Measurements from ENCODE around the gene SHISA9.

- TF ChIP-seq POLR2AphosphoS5 (IDR thresholded peaks at IDR 0.05; ENCODE audit: low read depth, low read length) (no peak), SIN3A (IDR thresholded peaks at IDR 0.05; ENCODE audit: borderline replicate concordance, insufficient read depth, low read length) (no peak)
- TF ChIP-seq, protein P1, sequence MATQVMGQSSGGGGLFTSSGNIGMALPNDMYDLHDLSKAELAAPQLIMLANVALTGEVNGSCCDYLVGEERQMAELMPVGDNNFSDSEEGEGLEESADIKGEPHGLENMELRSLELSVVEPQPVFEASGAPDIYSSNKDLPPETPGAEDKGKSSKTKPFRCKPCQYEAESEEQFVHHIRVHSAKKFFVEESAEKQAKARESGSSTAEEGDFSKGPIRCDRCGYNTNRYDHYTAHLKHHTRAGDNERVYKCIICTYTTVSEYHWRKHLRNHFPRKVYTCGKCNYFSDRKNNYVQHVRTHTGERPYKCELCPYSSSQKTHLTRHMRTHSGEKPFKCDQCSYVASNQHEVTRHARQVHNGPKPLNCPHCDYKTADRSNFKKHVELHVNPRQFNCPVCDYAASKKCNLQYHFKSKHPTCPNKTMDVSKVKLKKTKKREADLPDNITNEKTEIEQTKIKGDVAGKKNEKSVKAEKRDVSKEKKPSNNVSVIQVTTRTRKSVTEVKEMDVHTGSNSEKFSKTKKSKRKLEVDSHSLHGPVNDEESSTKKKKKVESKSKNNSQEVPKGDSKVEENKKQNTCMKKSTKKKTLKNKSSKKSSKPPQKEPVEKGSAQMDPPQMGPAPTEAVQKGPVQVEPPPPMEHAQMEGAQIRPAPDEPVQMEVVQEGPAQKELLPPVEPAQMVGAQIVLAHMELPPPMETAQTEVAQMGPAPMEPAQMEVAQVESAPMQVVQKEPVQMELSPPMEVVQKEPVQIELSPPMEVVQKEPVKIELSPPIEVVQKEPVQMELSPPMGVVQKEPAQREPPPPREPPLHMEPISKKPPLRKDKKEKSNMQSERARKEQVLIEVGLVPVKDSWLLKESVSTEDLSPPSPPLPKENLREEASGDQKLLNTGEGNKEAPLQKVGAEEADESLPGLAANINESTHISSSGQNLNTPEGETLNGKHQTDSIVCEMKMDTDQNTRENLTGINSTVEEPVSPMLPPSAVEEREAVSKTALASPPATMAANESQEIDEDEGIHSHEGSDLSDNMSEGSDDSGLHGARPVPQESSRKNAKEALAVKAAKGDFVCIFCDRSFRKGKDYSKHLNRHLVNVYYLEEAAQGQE (IDR thresholded peaks at IDR 0.05; ENCODE audit: insufficient read depth in 1 of 2, low read depth in 2 of 2, low read length in 2 of 2): no peak
Measured at GRCh38 chr16:13056607-13057006, 155.2 kb downstream of the SHISA9 start.
